ENCODE measurements around the gene UBXN1. TPM values are rescaled to one million over a fixed set of nuclear protein-coding genes. Genes with fewer than 3 reads are reported as not detected.

The UBXN1 gene
- total and polyA plus RNA-seq, 2 donors (not counting 1 experiment from before 2014, with no cell fraction given), result 76.4 to 143 TPM

GRCh38 chr11:62669420-62670161 lies 9.3 kb downstream of the UBXN1 start:
- DNase-seq (ENCODE audit: low read depth in 2 of 2), result no peak
- no peaks in the 10 kb centered on the region for H3K27me3 ChIP-seq (ENCODE audit: control insufficient read depth, insufficient read depth, low read length)
- H3K79me2 ChIP-seq (ENCODE audit: control insufficient read depth, insufficient read depth, low read length), result peaks cover 30% of the 10 kb centered on the region

GRCh38 chr11:62667460-62667859 lies 11.4 kb downstream of the UBXN1 start:
- H3K9ac ChIP-seq (ENCODE audit: insufficient read depth, low read length), result no peak overlapping the region
- no peaks in the 10 kb centered on the region for H3K27me3 ChIP-seq (ENCODE audit: control insufficient read depth, insufficient read depth, low read length)
- peaks cover 10% of the 10 kb centered on the region for H3K4me1 ChIP-seq (ENCODE audit: control insufficient read depth, extremely low read depth, insufficient read depth, low read length)
- peaks cover 15% of the 10 kb centered on the region for H3K36me3 ChIP-seq (ENCODE audit: control insufficient read depth, insufficient read depth, low read length)
- no peak overlapping the region for H3K4me2 ChIP-seq (ENCODE audit: extremely low read depth, insufficient read depth, low read length)
- DNase-seq (ENCODE audit: low read depth in 2 of 2), result no peak
- no peaks in the 10 kb centered on the region for H4K20me1 ChIP-seq (ENCODE audit: control insufficient read depth, extremely low read depth, insufficient read depth, low read length)
- H3K27ac ChIP-seq (ENCODE audit: insufficient read depth, low read length), result no peak overlapping the region
- peaks cover 33% of the 10 kb centered on the region for H3K79me2 ChIP-seq (ENCODE audit: control insufficient read depth, insufficient read depth, low read length)
- H3K9me3 ChIP-seq (ENCODE audit: control insufficient read depth, insufficient read depth, low read depth, low read length), result no peaks in the 10 kb centered on the region
- TF ChIP-seq CTCF (conservative IDR thresholded peaks at IDR 0.05 in 1 of 2, IDR thresholded peaks at IDR 0.05 in 1 of 2; ENCODE audit: low read depth in 1 of 2, low read length in 2 of 2) (no peak), EZH2 (IDR thresholded peaks at IDR 0.05; ENCODE audit: low read length, missing control alignments) (no peak)
- H2AFZ ChIP-seq (ENCODE audit: low read length), result no peak overlapping the region
- peak overlapping the region in 1 of 4 experiments; percentile 71 for H3K4me3 ChIP-seq (replicated peaks in 1 of 4; ENCODE audit: control extremely low read depth in 1 of 4, insufficient read depth in 1 of 4, low read depth in 3 of 4, low read length in 4 of 4)

More at GRCh38 chr11:62669420-62670161, 9.3 kb downstream of the UBXN1 start:
- no peak overlapping the region for H2AFZ ChIP-seq (ENCODE audit: low read length)
- H3K36me3 ChIP-seq (ENCODE audit: control insufficient read depth, insufficient read depth, low read length), result peaks cover 11% of the 10 kb centered on the region
- TF ChIP-seq CTCF (conservative IDR thresholded peaks at IDR 0.05 in 1 of 2, IDR thresholded peaks at IDR 0.05 in 1 of 2; ENCODE audit: low read depth in 1 of 2, low read length in 2 of 2) (no peak), EZH2 (IDR thresholded peaks at IDR 0.05; ENCODE audit: low read length, missing control alignments) (no peak)
- no peak overlapping the region for H3K27ac ChIP-seq (ENCODE audit: insufficient read depth, low read length)
- no peak overlapping the region for H3K9ac ChIP-seq (ENCODE audit: insufficient read depth, low read length)
- H3K9me3 ChIP-seq (ENCODE audit: control insufficient read depth, insufficient read depth, low read depth, low read length), result no peaks in the 10 kb centered on the region
- no peak overlapping the region for H3K4me3 ChIP-seq (replicated peaks in 1 of 4; ENCODE audit: control extremely low read depth in 1 of 4, insufficient read depth in 1 of 4, low read depth in 3 of 4, low read length in 4 of 4)
- H3K4me2 ChIP-seq (ENCODE audit: extremely low read depth, insufficient read depth, low read length), result no peak overlapping the region
- H3K4me1 ChIP-seq (ENCODE audit: control insufficient read depth, extremely low read depth, insufficient read depth, low read length), result peaks cover 10% of the 10 kb centered on the region
- H4K20me1 ChIP-seq (ENCODE audit: control insufficient read depth, extremely low read depth, insufficient read depth, low read length), result no peaks in the 10 kb centered on the region

GRCh38 chr11:62666259-62666926 lies 12.5 kb downstream of the UBXN1 start:
- no peak overlapping the region for H2AFZ ChIP-seq (ENCODE audit: low read length)
- H3K4me1 ChIP-seq (ENCODE audit: control insufficient read depth, extremely low read depth, insufficient read depth, low read length), result peaks cover 10% of the 10 kb centered on the region
- peaks cover 15% of the 10 kb centered on the region for H3K36me3 ChIP-seq (ENCODE audit: control insufficient read depth, insufficient read depth, low read length)
- H3K4me2 ChIP-seq (ENCODE audit: extremely low read depth, insufficient read depth, low read length), result peak overlapping the region; percentile 99
- TF ChIP-seq CTCF (conservative IDR thresholded peaks at IDR 0.05 in 1 of 2, IDR thresholded peaks at IDR 0.05 in 1 of 2; ENCODE audit: low read depth in 1 of 2, low read length in 2 of 2), result no peak
- H3K27me3 ChIP-seq (ENCODE audit: control insufficient read depth, insufficient read depth, low read length), result no peaks in the 10 kb centered on the region
- H3K79me2 ChIP-seq (ENCODE audit: control insufficient read depth, insufficient read depth, low read length), result peaks cover 33% of the 10 kb centered on the region
- H3K4me3 ChIP-seq (replicated peaks in 1 of 4; ENCODE audit: control extremely low read depth in 1 of 4, insufficient read depth in 1 of 4, low read depth in 3 of 4, low read length in 4 of 4), result peak overlapping the region; percentile 43 to 95 (median 80)
- no peaks in the 10 kb centered on the region for H3K9me3 ChIP-seq (ENCODE audit: control insufficient read depth, insufficient read depth, low read depth, low read length)
- peak overlapping the region; percentile 45 for H3K27ac ChIP-seq (ENCODE audit: insufficient read depth, low read length)
- no peak for DNase-seq (ENCODE audit: low read depth in 2 of 2)
- no peaks in the 10 kb centered on the region for H4K20me1 ChIP-seq (ENCODE audit: control insufficient read depth, extremely low read depth, insufficient read depth, low read length)
- peak overlapping the region; percentile 69 for H3K9ac ChIP-seq (ENCODE audit: insufficient read depth, low read length)
